GM23338 (cell line): ENCODE data around the gene CCNYL1.

Source experiments
- EZH2 ChIP-seq: fragments of 200-600 bp; sonication (generic); IDR thresholded peaks from one replicate; pipeline ENCODE4 v1.8.0; 2017; ENCODE audit warnings: antibody characterized with exemption, mild to moderate bottlenecking, low read depth; ENCODE audit not compliant: unreplicated experiment
- EZH2phosphoT487 ChIP-seq: fragments of 200-600 bp; sonication (generic); IDR thresholded peaks from one replicate; pipeline ENCODE4 v1.8.1; 2018; ENCODE audit warnings: antibody characterized with exemption; ENCODE audit not compliant: unreplicated experiment
- JUNB ChIP-seq: IDR thresholded peaks from one replicate; pipeline ENCODE4 v1.6.1; 2016; ENCODE audit warnings: antibody characterized with exemption; ENCODE audit not compliant: unreplicated experiment
- POLR2AphosphoS5 ChIP-seq: IDR thresholded peaks from 2 replicates; pipeline ENCODE4 v1.6.1; 2016; ENCODE audit warnings: antibody characterized with exemption, low read depth
- TF ChIP-seq, protein P1 (sequence below), 2 experiments: fragments of 200-600 bp in 1 of 2; sonication (generic) in 1 of 2; conservative IDR thresholded peaks; 2 replicates each; pipeline versions ENCODE4 v1.5.1 to v1.6.1; 2016 to 2017; ENCODE audit warnings: antibody characterized with exemption in 2 of 2, low read depth in 2 of 2, mild to moderate bottlenecking in 2 of 2, moderate library complexity in 1 of 2
- TF ChIP-seq, protein P2 (sequence below): fragments of 250-450 bp; sonication (Bioruptor Pico); IDR thresholded peaks from 2 replicates; pipeline ENCODE4 v1.5.0; 2020; ENCODE audit warnings: mild to moderate bottlenecking, moderate library complexity

- TF ChIP-seq, protein P1, sequence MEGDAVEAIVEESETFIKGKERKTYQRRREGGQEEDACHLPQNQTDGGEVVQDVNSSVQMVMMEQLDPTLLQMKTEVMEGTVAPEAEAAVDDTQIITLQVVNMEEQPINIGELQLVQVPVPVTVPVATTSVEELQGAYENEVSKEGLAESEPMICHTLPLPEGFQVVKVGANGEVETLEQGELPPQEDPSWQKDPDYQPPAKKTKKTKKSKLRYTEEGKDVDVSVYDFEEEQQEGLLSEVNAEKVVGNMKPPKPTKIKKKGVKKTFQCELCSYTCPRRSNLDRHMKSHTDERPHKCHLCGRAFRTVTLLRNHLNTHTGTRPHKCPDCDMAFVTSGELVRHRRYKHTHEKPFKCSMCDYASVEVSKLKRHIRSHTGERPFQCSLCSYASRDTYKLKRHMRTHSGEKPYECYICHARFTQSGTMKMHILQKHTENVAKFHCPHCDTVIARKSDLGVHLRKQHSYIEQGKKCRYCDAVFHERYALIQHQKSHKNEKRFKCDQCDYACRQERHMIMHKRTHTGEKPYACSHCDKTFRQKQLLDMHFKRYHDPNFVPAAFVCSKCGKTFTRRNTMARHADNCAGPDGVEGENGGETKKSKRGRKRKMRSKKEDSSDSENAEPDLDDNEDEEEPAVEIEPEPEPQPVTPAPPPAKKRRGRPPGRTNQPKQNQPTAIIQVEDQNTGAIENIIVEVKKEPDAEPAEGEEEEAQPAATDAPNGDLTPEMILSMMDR (conservative IDR thresholded peaks at IDR 0.05; ENCODE audit: low read depth in 2 of 2), result no peak
- TF ChIP-seq JUNB (no peak), EZH2 (no peak), POLR2AphosphoS5 (no peak), EZH2phosphoT487 (no peak)
- TF ChIP-seq, protein P2, sequence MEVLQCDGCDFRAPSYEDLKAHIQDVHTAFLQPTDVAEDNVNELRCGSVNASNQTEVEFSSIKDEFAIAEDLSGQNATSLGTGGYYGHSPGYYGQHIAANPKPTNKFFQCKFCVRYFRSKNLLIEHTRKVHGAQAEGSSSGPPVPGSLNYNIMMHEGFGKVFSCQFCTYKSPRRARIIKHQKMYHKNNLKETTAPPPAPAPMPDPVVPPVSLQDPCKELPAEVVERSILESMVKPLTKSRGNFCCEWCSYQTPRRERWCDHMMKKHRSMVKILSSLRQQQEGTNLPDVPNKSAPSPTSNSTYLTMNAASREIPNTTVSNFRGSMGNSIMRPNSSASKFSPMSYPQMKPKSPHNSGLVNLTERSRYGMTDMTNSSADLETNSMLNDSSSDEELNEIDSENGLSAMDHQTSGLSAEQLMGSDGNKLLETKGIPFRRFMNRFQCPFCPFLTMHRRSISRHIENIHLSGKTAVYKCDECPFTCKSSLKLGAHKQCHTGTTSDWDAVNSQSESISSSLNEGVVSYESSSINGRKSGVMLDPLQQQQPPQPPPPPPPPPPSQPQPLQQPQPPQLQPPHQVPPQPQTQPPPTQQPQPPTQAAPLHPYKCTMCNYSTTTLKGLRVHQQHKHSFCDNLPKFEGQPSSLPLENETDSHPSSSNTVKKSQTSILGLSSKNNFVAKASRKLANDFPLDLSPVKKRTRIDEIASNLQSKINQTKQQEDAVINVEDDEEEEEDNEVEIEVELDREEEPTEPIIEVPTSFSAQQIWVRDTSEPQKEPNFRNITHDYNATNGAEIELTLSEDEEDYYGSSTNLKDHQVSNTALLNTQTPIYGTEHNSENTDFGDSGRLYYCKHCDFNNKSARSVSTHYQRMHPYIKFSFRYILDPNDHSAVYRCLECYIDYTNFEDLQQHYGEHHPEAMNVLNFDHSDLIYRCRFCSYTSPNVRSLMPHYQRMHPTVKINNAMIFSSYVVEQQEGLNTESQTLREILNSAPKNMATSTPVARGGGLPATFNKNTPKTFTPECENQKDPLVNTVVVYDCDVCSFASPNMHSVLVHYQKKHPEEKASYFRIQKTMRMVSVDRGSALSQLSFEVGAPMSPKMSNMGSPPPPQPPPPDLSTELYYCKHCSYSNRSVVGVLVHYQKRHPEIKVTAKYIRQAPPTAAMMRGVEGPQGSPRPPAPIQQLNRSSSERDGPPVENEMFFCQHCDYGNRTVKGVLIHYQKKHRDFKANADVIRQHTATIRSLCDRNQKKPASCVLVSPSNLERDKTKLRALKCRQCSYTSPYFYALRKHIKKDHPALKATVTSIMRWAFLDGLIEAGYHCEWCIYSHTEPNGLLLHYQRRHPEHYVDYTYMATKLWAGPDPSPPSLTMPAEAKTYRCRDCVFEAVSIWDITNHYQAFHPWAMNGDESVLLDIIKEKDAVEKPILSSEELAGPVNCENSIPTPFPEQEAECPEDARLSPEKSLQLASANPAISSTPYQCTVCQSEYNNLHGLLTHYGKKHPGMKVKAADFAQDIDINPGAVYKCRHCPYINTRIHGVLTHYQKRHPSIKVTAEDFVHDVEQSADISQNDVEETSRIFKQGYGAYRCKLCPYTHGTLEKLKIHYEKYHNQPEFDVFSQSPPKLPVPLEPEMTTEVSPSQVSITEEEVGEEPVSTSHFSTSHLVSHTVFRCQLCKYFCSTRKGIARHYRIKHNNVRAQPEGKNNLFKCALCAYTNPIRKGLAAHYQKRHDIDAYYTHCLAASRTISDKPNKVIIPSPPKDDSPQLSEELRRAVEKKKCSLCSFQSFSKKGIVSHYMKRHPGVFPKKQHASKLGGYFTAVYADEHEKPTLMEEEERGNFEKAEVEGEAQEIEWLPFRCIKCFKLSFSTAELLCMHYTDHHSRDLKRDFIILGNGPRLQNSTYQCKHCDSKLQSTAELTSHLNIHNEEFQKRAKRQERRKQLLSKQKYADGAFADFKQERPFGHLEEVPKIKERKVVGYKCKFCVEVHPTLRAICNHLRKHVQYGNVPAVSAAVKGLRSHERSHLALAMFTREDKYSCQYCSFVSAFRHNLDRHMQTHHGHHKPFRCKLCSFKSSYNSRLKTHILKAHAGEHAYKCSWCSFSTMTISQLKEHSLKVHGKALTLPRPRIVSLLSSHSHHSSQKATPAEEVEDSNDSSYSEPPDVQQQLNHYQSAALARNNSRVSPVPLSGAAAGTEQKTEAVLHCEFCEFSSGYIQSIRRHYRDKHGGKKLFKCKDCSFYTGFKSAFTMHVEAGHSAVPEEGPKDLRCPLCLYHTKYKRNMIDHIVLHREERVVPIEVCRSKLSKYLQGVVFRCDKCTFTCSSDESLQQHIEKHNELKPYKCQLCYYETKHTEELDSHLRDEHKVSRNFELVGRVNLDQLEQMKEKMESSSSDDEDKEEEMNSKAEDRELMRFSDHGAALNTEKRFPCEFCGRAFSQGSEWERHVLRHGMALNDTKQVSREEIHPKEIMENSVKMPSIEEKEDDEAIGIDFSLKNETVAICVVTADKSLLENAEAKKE (CRISPR knock-in tag), result no peak
Observed at GRCh38 chr2:207762146-207762545, 50.7 kb downstream of the CCNYL1 start.
